ENCODE results near the gene MBD3.

DNA sequence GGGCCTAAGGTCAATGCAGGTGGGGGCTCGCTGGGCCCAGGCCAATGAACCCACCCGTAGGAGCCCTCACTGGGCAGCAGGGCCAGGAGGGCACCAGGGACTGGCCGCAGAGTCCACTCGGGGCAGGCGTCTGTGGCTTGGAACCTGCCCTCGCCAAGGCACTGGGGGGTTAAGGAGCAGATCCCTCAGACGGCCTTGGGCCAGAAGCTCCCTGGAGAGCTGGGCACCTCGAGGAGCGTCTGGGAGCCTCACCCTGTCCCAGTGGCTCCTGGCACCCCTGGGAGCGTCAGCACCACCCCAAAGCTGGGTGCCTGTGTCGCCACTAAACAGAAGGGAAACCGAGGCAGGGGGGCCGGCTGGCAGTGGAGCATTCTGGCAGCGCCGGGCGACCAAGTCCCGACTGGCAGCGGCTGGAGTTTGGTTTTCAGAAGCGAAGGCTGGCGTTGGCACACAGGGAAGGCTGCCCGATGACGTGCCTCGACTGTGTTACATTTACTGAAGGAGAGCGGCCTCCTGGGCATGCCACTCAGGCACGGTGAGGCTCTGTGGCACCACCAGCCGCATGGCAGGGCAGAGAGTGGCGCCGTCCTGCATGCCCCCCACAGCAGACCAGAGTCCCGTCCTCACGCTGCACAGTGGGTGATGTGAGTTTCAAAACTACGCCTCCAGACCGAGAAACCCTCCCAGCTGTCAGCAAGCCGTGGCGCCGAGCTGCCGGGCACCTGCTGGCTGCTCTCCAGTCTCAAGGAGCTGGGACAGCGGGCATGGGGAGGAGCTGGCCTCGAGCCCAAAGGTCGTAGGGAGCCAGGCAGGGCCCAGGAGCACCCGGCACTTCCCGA is 15.4 kb downstream of the MBD3 start:
- TF ChIP-seq, protein P1, sequence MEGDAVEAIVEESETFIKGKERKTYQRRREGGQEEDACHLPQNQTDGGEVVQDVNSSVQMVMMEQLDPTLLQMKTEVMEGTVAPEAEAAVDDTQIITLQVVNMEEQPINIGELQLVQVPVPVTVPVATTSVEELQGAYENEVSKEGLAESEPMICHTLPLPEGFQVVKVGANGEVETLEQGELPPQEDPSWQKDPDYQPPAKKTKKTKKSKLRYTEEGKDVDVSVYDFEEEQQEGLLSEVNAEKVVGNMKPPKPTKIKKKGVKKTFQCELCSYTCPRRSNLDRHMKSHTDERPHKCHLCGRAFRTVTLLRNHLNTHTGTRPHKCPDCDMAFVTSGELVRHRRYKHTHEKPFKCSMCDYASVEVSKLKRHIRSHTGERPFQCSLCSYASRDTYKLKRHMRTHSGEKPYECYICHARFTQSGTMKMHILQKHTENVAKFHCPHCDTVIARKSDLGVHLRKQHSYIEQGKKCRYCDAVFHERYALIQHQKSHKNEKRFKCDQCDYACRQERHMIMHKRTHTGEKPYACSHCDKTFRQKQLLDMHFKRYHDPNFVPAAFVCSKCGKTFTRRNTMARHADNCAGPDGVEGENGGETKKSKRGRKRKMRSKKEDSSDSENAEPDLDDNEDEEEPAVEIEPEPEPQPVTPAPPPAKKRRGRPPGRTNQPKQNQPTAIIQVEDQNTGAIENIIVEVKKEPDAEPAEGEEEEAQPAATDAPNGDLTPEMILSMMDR (IDR thresholded peaks at IDR 0.05 in 8 of 11, conservative IDR thresholded peaks at IDR 0.05 in 3 of 11), result no peak
- peak in 1 of 3 donors; percentile 42 for TF ChIP-seq POLR2AphosphoS5 (IDR thresholded peaks at IDR 0.05)
- no peak for TF ChIP-seq POLR2A (IDR thresholded peaks at IDR 0.05)

Data from spleen (tissue), 7 donors.